Raji (cell line): ENCODE measurements around the gene SUPT7L.

Experiments
- POLR2A ChIP-seq: IDR thresholded peaks from 2 replicates; pipeline ENCODE4 v1.6.1; 2011; ENCODE audit warnings: low read depth, low read length, control low read depth; ENCODE audit not compliant: insufficient read depth

The SUPT7L gene

DNA sequence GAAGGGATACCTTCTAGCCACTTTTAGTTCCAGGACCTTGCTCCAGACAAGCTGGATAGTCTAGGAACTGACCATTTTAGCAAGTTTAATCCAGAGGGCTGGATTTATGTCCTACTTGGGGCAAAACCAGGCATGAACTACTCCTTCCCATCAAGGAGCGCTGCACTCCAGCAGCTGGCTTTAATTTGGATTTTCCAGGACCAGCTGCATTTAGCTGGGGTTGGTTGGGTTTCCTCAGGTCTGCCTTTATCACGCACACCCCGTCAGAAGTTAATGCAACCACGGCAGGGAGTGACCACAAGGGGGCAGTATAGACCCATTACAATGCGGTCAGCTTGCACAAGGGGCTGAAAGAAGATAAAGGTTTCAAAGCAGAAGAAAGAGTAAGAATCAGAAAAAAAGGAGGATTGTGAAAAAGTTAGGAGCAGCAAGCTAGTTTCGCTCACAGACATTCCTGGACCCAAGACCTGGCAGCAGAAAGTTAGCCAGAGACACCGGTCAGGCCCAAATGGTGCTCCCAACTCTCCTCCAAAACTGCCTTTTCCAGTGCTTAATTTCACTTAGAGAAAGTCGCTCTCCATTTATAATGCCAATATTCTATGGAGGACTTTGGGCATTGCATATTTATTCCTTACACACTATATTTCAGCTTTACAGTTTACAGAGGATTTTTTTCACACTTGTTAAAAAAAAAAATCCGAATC is 40.4 kb upstream of the SUPT7L start:
- TF ChIP-seq POLR2A = no peak

DNA sequence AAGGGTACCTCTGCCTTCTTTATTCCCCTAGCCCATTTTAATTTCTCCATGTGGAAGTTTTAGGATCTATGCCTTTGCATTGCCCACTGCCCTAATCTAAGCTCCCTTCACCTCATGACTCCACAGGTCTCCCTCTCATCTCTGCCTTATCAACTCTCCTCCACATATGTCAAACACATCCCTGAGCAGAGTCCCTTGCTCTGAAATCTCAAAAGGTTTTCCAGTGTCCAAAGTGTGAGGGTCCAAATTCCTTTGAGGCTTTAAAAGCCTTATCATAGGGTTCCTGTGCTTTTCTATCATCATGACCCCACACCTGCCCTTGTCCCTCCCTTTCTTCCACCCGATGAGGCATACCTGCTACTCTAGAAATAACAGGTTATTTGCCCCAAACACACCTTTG is 38.9 kb upstream of the SUPT7L start:
- TF ChIP-seq POLR2A = no peak

DNA sequence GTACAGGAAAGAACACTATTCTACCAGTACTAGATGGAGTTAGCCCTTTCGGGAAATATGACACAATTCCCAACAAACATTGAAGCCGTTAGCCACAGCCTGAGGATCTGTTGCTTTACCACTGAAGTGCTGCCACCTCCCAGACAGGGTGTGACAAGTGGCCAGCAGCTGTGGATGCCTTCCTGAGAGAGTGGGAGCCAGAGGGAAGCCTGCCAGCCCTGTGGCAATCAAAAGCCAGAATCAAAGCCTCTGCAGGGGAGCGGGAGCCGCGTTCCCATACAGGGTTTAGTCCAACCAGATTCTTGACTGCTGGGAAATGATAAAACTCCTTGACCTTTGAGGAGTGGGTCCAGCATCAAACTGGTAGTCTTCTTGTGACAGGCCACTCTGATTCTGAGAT is 38.3 kb upstream of the SUPT7L start:
- no peak for TF ChIP-seq POLR2A

DNA sequence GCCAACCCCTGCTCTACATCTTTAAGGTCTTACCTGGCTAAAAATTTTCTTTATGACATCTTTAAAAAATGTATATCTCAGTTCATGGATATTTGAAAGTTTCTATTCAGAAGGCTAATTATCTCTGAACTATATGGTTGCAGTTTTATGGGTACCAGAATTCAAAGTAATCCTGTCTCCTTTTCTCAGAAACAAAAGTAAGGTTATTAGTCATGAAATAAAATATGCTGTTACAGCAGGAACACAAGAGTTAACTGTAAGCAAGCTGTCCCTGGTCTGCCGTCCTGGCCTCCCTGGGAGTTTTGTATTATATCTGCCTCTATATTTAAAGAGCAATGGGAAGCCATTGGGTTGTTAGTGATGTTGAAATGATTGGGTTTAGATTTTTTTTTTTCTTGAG is 34.2 kb upstream of the SUPT7L start:
- no peak for TF ChIP-seq POLR2A

DNA sequence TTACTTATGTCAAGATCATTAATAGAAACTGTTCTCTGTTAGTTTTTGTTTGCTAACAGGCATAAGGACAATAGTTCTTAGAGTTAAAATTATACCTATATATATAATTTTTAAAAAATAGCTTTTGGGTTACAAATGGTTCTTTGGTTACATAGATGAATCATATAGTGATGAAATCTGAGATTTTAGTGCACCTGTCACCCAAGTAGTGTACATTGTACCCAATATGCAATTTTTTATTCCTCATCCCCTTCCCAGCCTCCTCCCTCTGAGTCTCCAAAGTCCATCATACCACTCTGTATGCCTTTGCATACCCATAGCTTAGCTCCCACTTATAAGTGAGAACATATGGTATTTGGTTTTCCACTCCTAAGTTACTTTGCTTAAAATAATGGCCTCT is 26.6 kb upstream of the SUPT7L start:
- no peak for TF ChIP-seq POLR2A

DNA sequence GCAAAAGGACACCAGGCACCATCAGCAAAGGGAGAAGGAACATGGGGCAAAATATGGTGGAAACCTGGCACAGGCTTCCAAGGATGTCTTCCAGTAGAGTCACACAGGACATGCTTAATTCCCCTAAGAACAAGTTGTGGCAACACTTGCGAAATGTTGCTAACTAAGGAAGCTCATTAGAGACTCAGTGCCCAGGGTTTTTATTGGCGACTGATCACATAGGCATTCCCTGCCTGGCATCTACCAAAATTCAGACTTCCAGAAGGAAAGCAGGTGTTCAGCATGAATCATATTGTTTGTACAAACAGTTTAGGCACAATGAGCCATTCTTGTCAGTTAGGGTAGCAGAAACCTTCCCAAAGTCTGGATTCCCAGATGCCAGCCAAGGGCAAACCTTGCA is 26.0 kb upstream of the SUPT7L start:
- TF ChIP-seq POLR2A = no peak

DNA sequence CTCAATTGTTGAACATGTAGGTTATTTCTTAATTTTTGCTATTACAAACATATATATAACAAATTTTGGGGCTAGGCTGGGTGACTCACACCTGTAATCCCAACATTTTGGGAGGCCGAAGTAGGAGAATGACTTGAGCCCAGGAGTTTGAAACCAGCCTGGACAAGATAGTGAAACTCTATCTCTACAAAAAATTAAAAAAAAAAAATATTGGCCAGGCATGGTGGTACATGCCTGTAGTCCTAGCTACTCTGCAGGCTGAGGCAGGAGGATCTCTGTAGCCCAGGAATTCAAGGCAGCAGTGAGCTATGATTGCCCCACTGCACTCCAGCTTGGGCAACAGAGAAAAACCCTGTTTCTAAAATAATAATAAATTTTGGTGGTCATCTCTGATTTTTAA is 23.8 kb upstream of the SUPT7L start:
- no peak for TF ChIP-seq POLR2A

DNA sequence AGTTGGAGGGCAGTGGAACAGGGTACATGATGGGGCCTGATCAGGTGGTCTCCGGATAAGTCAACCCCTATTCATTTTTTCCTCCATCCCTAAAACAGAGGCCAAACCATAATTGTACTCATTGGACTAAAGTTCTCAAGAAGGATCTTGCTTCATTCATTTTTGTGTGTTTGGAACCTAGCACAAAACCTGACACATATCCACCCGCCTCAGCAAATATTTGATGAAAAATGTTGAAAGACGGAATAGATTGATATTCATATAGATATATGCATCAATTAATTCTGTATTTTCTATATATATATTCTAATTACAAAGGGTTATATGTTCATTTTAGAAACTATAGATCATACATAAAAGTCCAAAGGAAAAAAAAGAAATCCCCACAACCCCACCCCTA is 22.2 kb upstream of the SUPT7L start:
- TF ChIP-seq POLR2A = no peak

DNA sequence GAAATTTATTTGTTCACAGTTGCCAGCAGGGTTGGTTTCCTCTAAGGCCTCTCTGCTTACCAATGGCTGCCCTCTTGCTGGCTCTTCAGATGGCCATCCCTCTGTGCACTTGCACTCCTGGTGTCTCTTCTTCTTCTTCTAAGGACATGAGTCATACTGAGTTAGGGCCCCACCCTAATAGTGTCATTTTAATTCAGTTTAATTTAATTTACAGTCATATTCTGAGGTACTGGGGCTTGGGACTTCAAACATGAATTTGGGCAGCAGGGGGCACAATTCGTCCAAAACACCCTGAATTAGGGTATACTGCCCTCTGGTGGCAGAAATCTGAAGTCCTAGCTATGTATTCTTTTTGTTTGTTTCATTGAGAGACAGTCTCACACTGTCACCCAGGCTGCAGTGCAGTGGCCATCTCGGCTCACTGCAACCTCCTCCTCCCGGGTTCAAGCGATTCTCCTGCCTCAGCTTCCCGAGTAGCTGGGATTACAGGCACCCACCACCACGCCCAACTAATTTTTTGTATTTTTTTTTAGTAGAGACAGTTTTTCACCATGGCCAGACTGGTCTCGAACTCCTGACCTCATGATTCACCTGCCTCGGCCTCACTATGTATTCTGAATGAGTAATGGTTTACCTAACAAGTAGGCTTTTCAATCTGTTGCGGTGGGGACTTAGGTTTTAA is 20.1 kb upstream of the SUPT7L start:
- no peak for TF ChIP-seq POLR2A

DNA sequence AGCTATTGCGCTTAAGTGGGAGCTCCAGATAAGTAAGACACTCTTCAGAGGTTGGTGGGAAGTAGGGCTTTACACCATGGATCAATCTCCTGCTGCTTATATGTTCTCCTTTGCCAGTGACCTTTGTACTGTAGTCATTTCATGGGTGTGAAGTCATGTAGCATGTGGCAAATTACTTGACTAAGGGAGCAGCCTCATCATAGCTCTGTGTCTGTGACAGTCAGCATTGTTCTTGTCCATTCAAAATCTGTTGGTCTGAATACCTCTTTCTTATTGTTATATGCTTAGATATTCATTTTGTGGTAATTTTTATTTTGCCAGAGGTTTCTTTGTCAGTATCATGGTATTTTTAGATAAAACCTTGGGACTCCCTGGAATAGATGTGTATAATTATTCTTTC is 18.4 kb upstream of the SUPT7L start:
- no peak for TF ChIP-seq POLR2A

DNA sequence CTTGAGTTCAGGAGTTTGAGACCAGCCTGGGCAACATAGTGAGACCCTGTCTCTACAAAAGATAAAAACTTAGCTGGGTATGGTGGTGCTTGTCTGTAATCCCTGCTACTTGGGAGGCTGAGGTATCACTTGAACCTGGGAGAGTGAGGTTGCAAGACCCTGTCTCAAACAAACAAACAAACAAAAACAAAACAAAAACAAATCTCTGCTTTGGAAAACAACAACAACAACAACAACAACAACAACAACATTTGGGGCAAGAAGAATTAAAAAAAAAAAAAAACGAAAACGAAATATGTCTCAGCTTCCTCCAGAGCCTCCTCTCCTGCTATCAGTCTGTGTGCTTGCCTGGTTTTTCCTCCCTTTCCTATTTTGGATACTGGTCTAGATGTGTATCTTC is 17.2 kb upstream of the SUPT7L start:
- no peak for TF ChIP-seq POLR2A

DNA sequence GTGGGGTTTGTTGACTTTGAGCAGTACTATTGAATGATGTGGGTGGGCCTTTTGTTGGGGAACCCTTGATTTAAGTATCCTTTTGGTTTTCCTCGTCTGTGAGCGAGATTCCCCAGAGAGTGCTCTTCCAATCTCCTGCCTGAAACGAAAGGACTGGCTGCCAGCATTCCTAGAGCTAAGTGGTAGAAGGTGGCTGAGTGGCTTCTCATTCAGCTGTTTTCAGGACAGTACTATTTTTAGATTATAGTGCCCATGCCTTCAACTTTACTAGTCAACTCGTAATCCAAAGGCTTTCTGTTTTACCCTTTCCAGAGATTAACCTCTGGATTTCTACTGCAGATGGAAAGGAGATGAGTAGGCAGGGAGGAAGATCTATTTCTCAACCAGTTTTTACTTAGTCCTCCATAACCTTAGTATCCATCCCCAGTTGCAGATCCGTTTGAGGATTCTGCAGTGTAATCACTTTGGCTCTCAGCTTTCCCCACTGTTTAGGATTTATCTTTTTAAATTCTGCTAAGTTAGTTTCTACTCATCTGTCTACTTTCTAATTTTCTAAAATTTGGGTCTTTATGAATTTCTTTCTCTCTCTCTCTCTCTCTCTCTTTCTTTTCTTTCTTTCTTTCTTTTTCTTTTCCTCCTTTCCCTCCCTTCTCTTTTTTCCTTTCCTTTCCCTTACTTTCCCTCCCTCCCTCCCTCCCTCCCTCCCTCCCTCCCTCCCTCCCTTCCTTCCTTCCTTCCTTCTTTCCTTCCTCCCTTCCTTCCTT is 9.5 kb upstream of the SUPT7L start:
- TF ChIP-seq POLR2A = no peak

DNA sequence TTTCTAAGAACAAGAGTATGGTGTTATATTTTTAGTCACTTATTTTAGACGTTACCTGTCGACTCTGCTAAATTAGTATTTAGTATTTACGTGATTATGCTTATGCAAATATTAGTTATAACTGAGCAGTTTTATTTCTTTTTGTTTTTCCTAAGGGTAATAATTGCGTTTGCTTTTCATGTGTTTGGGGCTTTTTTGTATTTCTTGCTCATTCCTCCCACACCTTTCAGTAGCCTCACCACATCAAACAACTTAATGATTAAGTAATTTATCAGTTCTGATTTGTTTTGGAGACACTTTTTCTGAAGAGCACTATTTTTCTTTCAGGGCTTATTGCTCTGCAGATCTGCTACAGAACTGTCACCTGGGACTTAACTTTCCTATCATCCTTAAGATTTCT is 7.8 kb upstream of the SUPT7L start:
- no peak for TF ChIP-seq POLR2A

DNA sequence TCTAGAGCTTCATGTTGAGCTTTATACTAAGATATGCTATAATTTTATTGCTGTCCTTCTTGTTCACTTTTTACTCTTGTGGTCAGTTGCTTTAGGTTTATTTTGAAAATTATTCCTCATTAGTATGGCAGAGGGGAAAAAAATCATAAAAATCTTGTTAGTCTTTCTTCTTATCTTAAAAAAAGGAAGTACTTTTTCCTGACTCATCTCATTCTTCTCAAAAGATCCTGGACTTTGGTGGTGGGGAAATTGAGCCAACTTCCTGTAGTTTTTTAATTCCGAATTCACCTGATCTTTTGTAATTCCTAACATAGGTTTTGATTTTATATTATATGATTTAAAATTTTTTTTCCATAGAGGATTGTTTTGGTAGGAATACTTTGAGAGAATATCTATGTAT is 4.0 kb upstream of the SUPT7L start:
- no peak for TF ChIP-seq POLR2A

DNA sequence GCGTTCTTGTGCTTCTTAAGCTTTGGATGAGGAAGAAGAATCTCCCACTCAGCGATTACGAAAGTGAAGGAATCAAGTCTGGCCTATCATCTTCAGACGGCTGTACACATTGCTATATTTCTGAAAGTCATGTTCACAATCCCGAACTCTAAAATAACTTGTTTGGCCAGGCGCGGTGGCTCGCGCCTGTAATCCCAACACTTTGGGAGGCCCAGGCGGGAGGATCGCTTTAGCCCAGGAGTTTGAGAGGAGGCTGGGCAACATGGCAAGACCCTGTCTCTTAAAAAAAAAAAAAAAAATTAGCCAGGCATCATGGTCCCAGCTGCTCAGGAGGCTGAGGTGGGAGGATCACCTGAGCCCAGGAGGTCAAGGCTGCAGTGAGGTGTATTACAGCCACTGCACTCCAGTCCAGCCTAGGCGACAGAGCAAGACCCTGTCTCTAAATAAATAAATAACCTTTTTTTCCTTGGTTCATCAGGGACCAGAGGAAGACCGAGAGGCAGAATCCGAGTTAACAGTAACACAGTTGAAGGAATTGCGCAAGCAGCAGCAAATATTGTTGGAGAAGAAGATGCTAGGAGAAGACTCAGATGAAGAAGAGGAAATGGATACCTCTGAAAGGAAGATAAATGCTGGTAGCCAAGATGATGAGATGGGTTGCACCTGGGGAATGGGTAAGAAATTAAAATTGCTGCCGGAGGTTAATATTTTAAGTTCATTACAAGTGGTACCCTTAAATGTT is 1.4 kb upstream of the SUPT7L start:
- no peak for TF ChIP-seq POLR2A
